ENCODE results near the gene TRMT2A.
A peak's percentile ranks its signal among the peaks of the same experiment; 100 is the strongest.

Gene TRMT2A

DNA sequence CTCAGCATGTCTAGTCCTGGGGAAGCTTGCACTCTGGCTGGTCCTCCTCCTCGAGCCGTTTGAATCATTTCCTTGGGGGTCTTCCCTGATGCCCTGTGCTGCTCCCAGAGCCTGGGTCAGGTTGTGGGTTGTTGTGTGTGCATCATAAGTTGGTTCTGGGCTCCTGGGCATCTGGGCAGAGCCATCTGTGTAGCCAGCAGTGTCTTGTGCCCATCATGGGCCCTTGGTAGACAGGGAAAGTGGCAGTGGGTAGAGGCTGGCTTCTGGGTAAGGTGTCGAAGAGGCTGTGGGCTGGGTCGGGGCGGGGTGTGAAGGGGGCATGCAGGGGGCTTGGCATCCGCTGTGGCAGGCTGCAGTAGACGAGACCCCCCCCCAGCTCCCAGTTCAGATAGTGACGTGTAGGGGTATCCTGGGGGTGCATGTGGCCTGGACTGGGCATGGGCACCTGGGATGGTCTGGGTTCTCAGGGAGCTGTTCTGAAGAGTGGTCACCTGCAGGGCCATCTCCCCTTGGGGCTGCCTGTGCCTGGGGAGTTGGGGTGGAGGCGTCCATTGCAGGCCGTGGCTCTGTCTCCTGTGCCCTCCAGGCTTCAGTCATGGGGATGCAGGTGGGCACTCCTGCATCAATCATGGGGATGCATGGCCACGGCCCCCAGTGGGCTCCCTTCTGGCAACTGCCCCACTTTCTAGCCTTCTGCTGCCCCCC, 7.2 kb upstream of the TRMT2A start:
- DNase-seq: no peak
- intact Hi-C loops (cut with DNase I): no loop called here

GRCh38 chr22:20123366-20124082, 6.5 kb upstream of the TRMT2A start:
- no peak for DNase-seq
- intact Hi-C loops (cut with DNase I): no loop called here

GRCh38 chr22:20121856-20122415, 4.9 kb upstream of the TRMT2A start:
- intact Hi-C loops (cut with DNase I): no loop called here
- peak in 2 of 10 donors; percentile 11 to 58 for DNase-seq

DNA sequence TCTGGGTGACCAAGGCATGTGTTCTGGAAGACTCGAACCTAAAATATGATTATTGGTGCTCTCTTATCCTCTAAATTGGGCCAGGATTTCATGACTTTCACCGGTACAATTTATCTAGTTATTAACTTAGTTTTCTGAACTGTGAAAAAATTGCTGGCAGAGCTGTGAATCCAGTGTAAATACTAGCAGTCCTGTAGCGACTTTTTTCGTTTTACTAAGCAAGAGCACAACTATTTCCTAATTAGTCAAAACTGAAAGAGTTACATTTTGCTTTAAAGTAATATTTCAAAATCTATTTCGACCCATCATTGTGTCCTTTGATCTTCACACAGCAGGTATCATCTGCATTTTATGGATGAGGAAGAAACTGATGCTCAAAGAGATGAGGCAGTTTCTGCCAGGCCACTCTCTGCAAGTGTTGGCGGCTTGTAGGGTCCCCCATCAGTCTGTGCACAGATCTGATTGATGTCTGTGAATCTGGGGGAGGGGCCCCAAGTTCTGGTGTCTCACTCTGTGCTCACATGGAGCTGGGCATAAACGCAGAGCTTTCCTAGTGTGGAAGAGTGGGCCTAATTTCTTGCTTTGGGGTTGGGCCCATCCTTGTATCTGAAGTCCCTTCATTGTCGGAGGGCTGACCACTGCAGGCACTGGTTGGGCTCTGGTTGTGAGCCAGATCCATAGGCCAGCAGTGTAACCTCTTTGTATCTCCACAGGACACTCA, 1.4 kb upstream of the TRMT2A start:
- DNase-seq: peak in 3 of 10 donors; percentile 9 to 31 (median 25)
- intact Hi-C loops (cut with DNase I): loop anchor here (10.0 kb wide), 2 partner anchors 94 to 144 kb away; partner anchors contain the start of gene TANGO2

DNA sequence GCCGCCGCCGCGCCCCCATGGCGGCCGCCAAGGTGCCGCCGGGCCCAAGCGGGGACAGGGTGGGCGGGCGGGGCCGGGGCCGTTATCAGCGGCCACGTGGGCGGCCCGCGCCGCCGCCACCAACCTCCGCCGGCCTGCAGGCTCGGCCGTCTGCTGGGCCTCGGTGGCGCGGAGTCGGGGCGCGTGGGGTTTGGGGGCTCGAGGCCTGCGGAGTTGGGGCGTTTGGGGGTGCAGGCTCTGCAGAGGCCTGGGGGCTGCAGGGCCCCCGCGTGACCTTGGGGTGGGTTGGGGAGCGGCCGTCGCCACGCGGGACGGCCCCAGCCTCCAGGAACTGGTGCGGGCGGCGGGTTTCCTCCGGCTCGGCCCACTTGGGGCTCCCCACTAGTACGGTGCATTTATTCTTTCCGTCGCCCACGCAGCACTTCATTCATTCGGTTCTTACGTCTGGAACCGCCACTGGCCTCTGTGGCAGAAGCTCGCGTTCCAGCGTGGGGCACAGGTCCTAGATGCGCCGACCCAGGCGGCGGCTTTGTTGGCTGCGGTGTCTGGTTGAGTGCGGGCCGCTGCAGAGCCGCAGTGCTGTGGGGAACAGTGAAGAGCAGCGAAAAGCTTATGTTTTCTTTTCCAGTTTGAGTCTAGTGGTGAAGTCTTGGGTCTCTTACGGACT, 740 bp upstream of the TRMT2A start:
- intact Hi-C loops (cut with DNase I): loop anchor here (1.0 to 10.0 kb wide), 4 partner anchors 13 to 143 kb away; partner anchors contain the start of genes DGCR8, TANGO2 and ZDHHC8
- DNase-seq: peak in 3 of 10 donors; percentile 75 to 84 (median 82)

DNA sequence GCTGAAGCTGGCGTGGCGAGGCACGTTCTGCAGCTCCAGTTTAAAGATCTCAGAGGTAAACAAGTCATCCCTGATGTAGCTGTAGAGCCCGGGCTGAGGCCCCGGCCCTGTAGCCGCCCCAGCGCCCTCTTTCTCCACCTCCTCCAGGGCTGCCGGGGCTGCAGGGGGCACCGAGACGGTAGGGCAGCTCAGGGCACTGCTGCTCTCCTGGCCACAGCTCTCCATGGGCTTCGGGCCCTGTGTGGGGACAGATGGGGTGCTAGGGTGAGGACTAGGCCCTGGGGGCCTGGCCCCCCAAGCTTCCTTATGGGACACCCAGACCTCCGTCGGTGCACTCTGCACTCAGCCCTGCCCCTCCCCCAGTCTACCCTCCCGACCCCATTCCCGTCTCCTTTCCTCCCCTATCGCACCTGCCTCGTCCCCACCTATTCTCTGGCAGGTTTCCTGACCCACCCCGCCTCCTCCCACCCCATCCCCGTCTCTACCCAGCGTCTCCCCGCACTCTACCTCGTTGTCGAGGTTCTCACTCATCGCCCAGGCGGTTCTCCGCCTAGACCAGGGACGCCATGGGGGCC, 563 bp downstream of the TRMT2A start:
- intact Hi-C loops (cut with DNase I): loop anchor here (2.0 to 10.0 kb wide), 3 partner anchors 14 to 142 kb away; partner anchors contain the start of genes TANGO2 and ZDHHC8
- DNase-seq: peak in 3 of 10 donors; percentile 54 to 79 (median 77)

- intact Hi-C loops (cut with DNase I): loop anchor here (2.0 to 10.0 kb wide), 3 partner anchors 15 to 141 kb away; partner anchors contain the start of genes TANGO2 and ZDHHC8
- DNase-seq: peak in 3 of 10 donors; percentile 55 to 81 (median 57)
Measured at GRCh38 chr22:20115691-20116375, 1.2 kb downstream of the TRMT2A start, which contains the start of gene RANBP1. TSS of gene RANBP1 (plus strand) at chr22:20116104. CDS start at chr22:20116185, 81 bp downstream.

DNA sequence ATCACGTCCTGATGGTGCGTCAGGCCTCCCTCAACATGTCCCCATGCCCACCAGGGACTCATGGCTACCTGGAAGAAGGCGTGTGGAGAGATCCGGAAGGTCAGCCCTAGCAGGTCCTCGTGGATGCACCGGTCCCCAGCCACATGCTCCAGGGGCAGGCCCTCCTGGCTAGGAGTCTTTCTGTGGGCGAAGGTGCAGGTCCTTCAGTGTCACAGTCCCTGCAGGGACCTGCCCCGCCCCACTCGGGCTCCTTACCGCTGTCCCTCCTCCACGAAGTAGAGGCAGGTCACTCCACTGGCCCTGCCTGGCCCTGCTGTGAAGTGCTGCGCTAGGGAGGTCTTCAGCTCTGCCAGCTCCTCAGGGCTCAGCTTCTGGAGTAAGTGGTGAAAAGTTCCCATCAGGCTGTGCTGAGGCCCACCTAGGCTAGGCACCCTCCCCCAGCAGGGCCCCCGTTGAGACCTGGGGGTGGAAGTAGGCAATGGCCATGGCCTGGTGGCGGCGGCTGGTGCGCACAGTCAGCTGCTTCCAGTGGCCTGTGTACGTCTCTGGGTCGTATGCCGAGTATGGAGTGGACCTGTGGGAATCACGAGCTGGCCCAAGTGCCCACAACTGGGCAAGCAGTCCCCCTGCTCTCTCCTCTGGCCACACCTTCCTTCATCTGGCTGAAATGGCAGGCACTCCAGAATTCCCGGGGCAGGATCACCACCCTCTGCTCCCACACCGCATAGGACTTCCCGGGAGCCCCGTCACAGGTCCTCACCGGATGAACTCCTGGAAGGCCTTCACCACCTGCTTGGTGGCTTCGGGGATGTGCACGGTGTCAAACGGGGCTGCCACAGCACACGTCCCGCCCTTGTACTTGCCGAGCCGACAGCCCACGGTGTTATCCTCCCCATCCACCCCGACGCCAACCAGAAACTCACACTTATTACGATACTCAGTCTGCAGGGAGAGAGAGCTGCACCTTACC, 2.2 kb downstream of the TRMT2A start:
- intact Hi-C loops (cut with DNase I): loop anchor here (10.0 kb wide), 2 partner anchors 90 to 140 kb away; partner anchors contain the start of gene TANGO2
- DNase-seq: peak in 4 of 10 donors; percentile 6 to 77 (median 60)

DNA sequence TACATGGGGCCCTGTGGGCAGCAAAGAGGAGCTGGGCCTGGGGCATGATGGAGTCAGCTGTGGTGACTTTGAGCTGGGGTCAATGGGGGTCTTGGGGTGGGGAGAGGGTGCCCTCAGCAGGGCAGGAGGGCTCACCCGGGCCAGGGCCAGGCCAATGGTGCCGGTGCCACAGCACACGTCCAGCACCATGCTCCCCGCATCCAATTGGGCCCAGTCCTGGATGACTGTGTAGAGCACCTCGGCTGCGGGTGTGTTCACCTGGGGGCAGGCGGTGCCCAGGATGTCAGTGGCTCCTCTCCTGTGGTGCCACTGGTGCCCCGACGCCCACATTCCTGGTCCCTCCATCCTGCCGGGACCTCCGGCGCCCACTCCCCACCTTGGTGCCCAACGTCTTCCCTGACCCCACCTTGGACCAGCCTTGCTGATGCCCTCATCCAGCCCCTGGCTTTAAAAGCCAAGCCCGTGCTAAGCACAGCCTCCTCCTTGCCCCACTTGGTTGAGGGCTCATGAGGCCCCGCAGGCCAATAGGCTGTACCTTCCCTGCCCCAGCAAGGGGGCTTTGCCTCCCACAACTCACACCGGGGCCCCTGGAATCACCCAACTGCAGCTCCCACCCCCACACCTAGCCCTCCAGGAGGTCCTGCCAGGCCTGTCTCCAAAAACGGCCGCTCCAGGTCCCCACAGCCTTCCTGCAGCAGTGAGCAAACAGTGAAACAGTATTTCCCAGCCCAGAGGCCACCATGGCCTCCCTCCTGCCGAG, 3.3 kb downstream of the TRMT2A start:
- intact Hi-C loops (cut with DNase I): loop anchor here (10.0 kb wide), 2 partner anchors 89 to 139 kb away; partner anchors contain the start of gene TANGO2
- DNase-seq: peak in 4 of 10 donors; percentile 8 to 62 (median 60)

GRCh38 chr22:20112623-20113511, 4.2 kb downstream of the TRMT2A start:
- intact Hi-C loops (cut with DNase I): loop anchor here (10.0 kb wide), 2 partner anchors 88 to 138 kb away; partner anchors contain the start of gene TANGO2
- DNase-seq: peak in 4 of 10 donors; percentile 8 to 74 (median 62)

DNA sequence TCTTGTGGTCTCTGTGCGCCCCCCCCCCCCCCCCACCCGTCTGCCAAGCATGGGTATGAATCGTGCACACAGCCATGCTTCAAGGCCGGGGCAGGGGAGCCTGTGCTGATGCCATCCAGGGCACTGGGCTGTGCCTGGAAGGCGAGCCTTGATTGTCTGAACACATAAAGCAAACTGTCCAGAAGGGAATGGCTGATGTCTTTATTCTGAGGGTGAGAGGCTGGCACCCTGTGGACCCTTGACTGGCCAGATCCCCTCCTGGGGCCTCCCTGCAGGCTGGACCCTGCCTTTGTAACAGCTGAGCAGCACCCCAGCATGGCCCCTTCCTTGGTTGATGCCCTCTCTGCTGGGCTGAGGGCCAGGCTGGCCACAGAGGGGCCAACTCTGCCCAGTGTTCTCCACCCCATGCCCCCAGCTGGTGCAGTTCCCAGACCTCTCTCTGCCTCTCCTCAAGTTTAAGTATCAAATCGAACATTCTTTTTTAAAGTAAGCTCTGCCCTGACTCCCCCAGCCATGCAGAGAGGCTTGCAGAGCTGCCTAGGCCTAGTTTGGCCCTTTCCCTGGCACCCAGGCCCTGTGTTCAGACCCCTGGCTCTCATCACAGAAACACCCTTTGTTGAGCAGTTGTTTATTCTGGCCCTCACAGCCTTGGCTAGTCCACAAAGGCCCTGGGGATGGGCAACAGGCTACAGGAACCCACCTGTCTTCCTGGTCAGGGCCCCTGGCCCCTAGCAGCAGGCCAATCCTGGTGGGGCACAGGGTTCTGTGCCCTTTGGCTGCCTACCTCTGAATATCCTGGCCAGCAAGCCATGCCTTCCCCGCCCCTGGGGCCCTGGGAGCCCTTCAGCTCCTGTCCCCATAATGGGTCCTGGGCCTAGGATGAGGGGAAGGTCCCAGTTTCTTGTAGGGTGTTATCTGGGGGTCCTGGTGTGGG, 5.1 kb downstream of the TRMT2A start:
- DNase-seq: peak in 4 of 10 donors; percentile 15 to 76 (median 72)
- intact Hi-C loops (cut with DNase I): loop anchor here (10.0 kb wide), 2 partner anchors 87 to 137 kb away; partner anchors contain the start of gene TANGO2

GRCh38 chr22:20111045-20111688, 5.9 kb downstream of the TRMT2A start:
- intact Hi-C loops (cut with DNase I): loop anchor here (10.0 kb wide), 2 partner anchors 86 to 136 kb away; partner anchors contain the start of gene TANGO2
- DNase-seq: peak in 4 of 10 donors; percentile 1 to 76 (median 66)

GRCh38 chr22:20110359-20110985, 6.6 kb downstream of the TRMT2A start:
- DNase-seq: peak in 3 of 10 donors; percentile 4 to 72 (median 58)
- intact Hi-C loops (cut with DNase I): loop anchor here (10.0 kb wide), 2 partner anchors 86 to 136 kb away; partner anchors contain the start of gene TANGO2
